DOHH2 (cell line): ENCODE results near the gene CTTNBP2NL.

ENCODE experiments used
- EZH2phosphoT487 ChIP-seq: fragments of 200-600 bp; sonication (generic); IDR thresholded peaks from 2 replicates; pipeline ENCODE4 v1.6.1; 2017; ENCODE audit warnings: borderline replicate concordance, mild to moderate bottlenecking, antibody characterized with exemption, low read length, moderate library complexity, mixed read lengths
- TF ChIP-seq, protein P1 (sequence below): fragments of 200-600 bp; sonication (generic); IDR thresholded peaks from one replicate; pipeline ENCODE4 v1.5.1; 2014; ENCODE audit warnings: antibody characterized with exemption, mild to moderate bottlenecking, low read depth, low read length; ENCODE audit not compliant: poor library complexity, severe bottlenecking

DNA sequence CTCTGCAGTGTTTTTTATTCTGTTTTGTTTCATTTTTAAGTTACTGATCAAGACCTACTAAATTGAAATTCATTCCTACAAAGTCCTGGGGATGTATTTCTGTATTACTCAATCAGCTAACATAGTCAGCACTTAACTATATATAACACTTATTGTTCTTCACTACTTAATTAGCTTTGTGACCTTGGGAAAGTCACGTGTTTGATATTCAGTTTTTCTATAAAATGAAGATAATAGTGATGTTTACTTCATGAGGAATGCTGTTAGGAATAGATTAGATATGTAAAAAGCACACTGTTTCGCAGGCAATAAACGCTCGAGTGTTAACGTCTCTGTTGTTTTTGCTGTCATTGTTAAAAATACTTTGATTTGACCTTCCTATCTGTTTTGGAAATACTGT lies 44.6 kb downstream of the CTTNBP2NL start:
- TF ChIP-seq, protein P1, sequence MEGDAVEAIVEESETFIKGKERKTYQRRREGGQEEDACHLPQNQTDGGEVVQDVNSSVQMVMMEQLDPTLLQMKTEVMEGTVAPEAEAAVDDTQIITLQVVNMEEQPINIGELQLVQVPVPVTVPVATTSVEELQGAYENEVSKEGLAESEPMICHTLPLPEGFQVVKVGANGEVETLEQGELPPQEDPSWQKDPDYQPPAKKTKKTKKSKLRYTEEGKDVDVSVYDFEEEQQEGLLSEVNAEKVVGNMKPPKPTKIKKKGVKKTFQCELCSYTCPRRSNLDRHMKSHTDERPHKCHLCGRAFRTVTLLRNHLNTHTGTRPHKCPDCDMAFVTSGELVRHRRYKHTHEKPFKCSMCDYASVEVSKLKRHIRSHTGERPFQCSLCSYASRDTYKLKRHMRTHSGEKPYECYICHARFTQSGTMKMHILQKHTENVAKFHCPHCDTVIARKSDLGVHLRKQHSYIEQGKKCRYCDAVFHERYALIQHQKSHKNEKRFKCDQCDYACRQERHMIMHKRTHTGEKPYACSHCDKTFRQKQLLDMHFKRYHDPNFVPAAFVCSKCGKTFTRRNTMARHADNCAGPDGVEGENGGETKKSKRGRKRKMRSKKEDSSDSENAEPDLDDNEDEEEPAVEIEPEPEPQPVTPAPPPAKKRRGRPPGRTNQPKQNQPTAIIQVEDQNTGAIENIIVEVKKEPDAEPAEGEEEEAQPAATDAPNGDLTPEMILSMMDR: no peak
- no peak for TF ChIP-seq EZH2phosphoT487
